Breast epithelium (tissue), 4 donors: Measurements from ENCODE around the gene C19orf12. TPM values are rescaled to one million over a fixed set of nuclear protein-coding genes. Genes with fewer than 3 reads are reported as not detected.
A peak's percentile ranks its signal among the peaks of the same experiment; 100 is the strongest.

Experiments used
- DNase-seq, 2 donors: peaks; one replicate each; pipeline ENCODE4 v3.0.0-alpha.2; 2019; ENCODE audit warnings: low spot score in 2 of 2
- H3K27ac ChIP-seq, 2 donors: fragments of 200-600 bp; sonication (generic) in 1 of 2; one replicate each; pipeline ENCODE4 v1.5.1; 2016 to 2019; ENCODE audit warnings: mild to moderate bottlenecking in 1 of 2
- H3K27me3 ChIP-seq, 2 donors: fragments of 200-600 bp; sonication (generic) in 1 of 2; one replicate each; pipeline versions ENCODE4 v1.5.1 to v1.6.0; 2017 to 2019; ENCODE audit warnings: control low read depth in 1 of 2, mild to moderate bottlenecking in 1 of 2
- H3K36me3 ChIP-seq: fragments of 200-600 bp; one replicate; pipeline ENCODE4 v1.5.1; 2019
- H3K4me1 ChIP-seq, 2 donors: fragments of 200-600 bp; sonication (generic); one replicate each; pipeline ENCODE4 v1.5.1; 2016 to 2019; ENCODE audit warnings: control low read depth in 1 of 2
- H3K4me3 ChIP-seq, 3 donors: fragments of 200-600 bp; sonication (generic); 1 replicate in 2 of 3; 2 replicates in 1 of 3; pipeline ENCODE4 v1.5.1; 2016 to 2019; ENCODE audit warnings: mild to moderate bottlenecking in 3 of 3, moderate library complexity in 2 of 3
- H3K9me3 ChIP-seq, 2 donors: fragments of 200-600 bp; sonication (generic) in 1 of 2; one replicate each; pipeline ENCODE4 v1.5.1; 2016 to 2019; ENCODE audit warnings: control low read depth in 1 of 2
- POLR2A ChIP-seq: fragments of 450-650 bp; IDR thresholded peaks from one replicate; pipeline ENCODE4 v1.6.1; 2016; ENCODE audit warnings: antibody characterized with exemption, mild to moderate bottlenecking, moderate library complexity
- POLR2AphosphoS5 ChIP-seq, 3 donors: sonication (generic); formaldehyde crosslinking; IDR thresholded peaks; one replicate each; pipeline ENCODE4 v1.6.1; 2017; ENCODE audit warnings: antibody characterized with exemption in 3 of 3
- intact Hi-C: fragments of 100-400 bp; cut with DNase I; formaldehyde crosslinking; loops from one replicate; pipeline ENCODE4 v1.15.1; 2023; ENCODE audit warnings: low total_unique reads
- total RNA-seq, 3 donors: library from RNA; depleted of rRNA; stranded (reverse); fragments of >200 nt; gene quantifications; one replicate each; pipeline ENCODE4 v1.1.0, GENCODE V29; 2016
- TF ChIP-seq, protein P1 (sequence below), 3 donors: fragments of 450-650 bp; IDR thresholded peaks; one replicate each; pipeline ENCODE4 v1.5.1; 2016 to 2017; ENCODE audit warnings: antibody characterized with exemption in 3 of 3, mild to moderate bottlenecking in 3 of 3, moderate library complexity in 3 of 3

C19orf12 gene
- total RNA-seq, 3 donors from 2014 or later: 42.7 to 230 (median 53.7) TPM

DNA sequence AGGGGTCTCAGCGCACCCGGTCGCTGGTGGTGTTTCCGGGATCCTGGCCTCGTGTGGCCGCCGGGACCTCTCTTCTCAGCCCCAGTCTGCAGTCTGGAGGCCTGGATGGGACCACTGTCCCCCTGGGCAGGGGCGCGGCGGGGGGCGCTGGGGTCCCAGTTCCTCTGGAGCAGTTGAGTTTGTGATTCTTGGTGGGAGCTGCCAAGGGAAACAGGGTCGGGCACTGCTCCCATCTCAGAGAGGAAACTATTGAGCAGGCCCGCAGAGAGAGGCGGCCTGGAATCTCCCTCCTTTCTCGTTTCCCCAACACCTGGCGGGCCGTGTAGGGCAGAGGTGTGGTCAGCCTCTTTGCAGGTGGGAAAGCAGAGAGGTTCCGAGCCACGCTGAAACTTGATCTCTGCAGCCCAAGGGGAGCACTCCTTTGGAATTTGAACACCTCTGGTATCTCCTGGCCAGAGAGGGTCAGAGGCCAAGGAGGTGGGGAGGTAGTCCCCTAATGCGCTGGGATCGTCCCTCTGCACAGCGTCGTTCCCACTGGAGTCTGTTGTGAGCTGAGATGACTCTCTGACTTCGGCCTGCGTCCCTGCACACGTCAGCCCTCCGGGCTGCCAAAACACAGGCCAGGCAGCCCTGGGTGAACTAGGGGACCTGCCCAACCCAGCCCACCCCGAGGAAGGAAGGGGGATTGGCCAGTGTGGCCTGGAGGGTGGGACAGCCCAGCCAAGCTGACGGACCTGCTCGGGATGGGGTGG lies 49.1 kb downstream of the C19orf12 start:
- H3K27me3 ChIP-seq: no peaks in the 10 kb centered on the region
- H3K9me3 ChIP-seq: no peaks in the 10 kb centered on the region
- H3K4me1 ChIP-seq: peaks cover 30 to 41% of the 10 kb centered on the region in 2 donors
- intact Hi-C loops: no loop called here
- H3K4me3 ChIP-seq: peak overlapping the region; percentile 88 to 98 (median 96)
- peak overlapping the region; percentile 91 to 98 for H3K27ac ChIP-seq
- peak in 1 of 2 donors; percentile 52 for DNase-seq
- no peaks in the 10 kb centered on the region for H3K36me3 ChIP-seq
- TF ChIP-seq POLR2AphosphoS5 (IDR thresholded peaks at IDR 0.05) (no peak), POLR2A (no peak)
- TF ChIP-seq, protein P1, sequence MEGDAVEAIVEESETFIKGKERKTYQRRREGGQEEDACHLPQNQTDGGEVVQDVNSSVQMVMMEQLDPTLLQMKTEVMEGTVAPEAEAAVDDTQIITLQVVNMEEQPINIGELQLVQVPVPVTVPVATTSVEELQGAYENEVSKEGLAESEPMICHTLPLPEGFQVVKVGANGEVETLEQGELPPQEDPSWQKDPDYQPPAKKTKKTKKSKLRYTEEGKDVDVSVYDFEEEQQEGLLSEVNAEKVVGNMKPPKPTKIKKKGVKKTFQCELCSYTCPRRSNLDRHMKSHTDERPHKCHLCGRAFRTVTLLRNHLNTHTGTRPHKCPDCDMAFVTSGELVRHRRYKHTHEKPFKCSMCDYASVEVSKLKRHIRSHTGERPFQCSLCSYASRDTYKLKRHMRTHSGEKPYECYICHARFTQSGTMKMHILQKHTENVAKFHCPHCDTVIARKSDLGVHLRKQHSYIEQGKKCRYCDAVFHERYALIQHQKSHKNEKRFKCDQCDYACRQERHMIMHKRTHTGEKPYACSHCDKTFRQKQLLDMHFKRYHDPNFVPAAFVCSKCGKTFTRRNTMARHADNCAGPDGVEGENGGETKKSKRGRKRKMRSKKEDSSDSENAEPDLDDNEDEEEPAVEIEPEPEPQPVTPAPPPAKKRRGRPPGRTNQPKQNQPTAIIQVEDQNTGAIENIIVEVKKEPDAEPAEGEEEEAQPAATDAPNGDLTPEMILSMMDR (IDR thresholded peaks at IDR 0.05): no peak

DNA sequence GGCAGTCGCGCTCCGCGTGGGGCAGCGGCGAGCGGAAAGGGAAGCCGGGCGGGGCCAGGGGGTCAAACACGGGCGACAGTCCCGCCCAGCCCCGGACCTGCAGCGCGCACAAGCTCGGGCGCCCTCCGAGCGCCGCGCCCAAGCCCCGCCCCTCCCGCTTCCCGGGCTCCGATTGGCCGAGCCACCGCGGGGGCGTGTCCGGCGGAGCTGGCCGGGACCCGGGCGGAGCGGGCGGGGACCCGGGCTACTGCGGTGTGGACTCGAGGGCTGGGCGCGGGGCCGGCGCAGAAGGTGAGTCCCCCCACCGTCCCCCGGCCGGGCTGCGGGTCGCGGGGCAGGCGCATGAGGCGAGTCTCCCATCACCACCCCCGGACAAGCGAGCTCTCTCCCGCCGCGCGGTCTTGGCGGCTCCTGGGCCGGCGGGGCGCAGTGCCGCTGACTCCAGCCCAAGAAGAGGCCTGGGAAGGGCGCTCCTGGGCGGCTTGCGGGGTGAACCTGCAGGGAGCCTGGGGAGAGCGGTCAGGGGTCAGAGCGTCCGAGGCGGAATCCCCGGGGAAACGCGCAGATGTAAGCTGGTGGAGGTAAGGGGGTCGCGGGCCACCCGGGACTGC lies 49.7 kb downstream of the C19orf12 start, which contains the start of gene PLEKHF1:
Gene PLEKHF1, plus strand, starts transcription at position 247 of the 611 bp plus-strand sequence. CDS start 8,379 bp downstream, outside the sequence.
- TF ChIP-seq POLR2A (no peak), POLR2AphosphoS5 (IDR thresholded peaks at IDR 0.05) (no peak)
- TF ChIP-seq, protein P1 (IDR thresholded peaks at IDR 0.05): no peak
- Histone ChIP-seq H3K27ac (peak within 1 kb of the TSS; percentile 91 to 98), H3K4me1 (peaks cover 30 to 40% of the 10 kb centered on the region in 2 donors), H3K4me3 (peak within 1 kb of the TSS; percentile 88 to 98 (median 96)), H3K27me3 (no peaks in the 10 kb centered on the region), H3K36me3 (no peaks in the 10 kb centered on the region), H3K9me3 (no peaks in the 10 kb centered on the region)
- intact Hi-C loops: no loop called here
- peak; percentile 85 to 87 for DNase-seq

DNA sequence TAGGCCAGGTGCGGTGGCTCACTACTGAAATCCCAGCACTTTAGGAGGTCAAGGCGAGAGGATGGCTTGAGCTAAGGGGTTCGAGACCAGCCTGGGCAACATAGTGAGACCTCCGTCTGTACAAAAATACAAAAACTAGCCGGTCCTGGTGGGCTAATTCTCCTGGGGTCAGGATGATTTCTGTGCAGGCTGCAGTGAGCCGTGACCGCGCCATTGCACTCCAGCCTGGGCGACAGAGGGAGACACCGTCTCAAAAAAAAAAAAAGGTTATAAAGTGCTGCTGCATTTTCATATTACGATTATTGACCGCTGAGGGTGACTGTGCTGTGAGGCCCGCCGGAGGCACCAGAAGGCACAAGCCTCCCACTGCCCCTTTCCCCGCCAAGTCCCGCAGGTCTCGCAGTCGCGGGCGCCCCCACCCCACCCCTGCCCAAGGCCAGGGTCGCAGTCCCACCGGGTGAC lies 50.3 kb downstream of the C19orf12 start:
- intact Hi-C loops: no loop called here
- Histone ChIP-seq H3K4me1 (peaks cover 30 to 40% of the 10 kb centered on the region in 2 donors), H3K27me3 (no peaks in the 10 kb centered on the region), H3K9me3 (no peaks in the 10 kb centered on the region), H3K27ac (peak overlapping the region; percentile 91 to 98), H3K36me3 (no peaks in the 10 kb centered on the region), H3K4me3 (peak overlapping the region; percentile 88 to 98 (median 96))
- no peak for TF ChIP-seq POLR2A
- no peak for TF ChIP-seq POLR2AphosphoS5 (IDR thresholded peaks at IDR 0.05)
- TF ChIP-seq, protein P1 (IDR thresholded peaks at IDR 0.05): no peak
- DNase-seq: no peak

DNA sequence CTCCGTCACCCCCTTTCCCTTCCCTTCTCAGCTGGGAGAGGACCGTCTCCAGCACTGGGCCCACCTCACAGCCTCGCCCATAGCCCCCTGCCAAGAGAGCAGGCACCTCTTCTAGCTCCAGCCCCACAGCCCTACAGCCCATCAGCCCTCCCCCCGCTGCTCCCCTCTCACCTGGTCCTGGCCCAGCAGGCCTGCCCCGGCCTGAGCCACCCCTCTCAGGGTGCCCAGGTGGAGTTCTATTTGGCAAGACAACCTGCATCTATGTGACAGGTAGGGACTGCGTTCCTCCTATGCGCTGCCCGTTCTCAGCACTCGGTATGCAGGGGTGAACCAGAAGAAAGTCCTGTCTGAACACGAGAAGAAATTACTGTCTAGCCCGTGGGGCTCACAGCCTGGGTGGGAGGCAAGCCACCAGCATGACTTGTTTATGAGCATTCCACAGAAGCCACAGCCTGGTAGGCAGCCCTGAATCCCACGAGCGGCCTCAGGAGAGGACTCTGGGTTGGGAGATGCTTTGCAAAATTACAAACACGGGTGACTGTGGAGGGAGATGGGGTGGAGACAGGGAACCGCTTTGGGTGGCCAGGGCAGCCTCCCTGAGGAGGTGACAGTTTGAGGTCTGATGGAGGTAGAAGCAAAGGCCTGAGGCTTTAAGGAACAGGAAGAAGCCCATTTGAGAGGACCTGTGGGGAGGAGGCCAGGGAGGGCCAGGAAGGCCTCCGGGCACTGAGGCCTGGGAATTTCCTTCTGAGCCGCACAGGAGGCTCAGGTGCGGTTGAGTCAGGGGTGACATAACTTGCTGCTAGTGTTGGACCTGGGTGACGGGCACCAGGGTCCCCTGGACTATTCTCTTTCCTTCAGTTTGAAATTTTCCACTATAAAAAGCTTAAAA lies 51.0 kb downstream of the C19orf12 start:
- no peaks in the 10 kb centered on the region for H3K27me3 ChIP-seq
- no peaks in the 10 kb centered on the region for H3K36me3 ChIP-seq
- intact Hi-C loops: no loop called here
- peaks cover 30 to 40% of the 10 kb centered on the region in 2 donors for H3K4me1 ChIP-seq
- H3K4me3 ChIP-seq: peak overlapping the region in 2 of 3 donors; percentile 88 to 98
- TF ChIP-seq, protein P1 (IDR thresholded peaks at IDR 0.05): no peak
- no peak for TF ChIP-seq POLR2A
- no peak for TF ChIP-seq POLR2AphosphoS5 (IDR thresholded peaks at IDR 0.05)
- H3K9me3 ChIP-seq: no peaks in the 10 kb centered on the region
- H3K27ac ChIP-seq: peak overlapping the region; percentile 91 to 98
- DNase-seq: peak; percentile 50 to 86
